Fibroblast of lung (primary cell): ENCODE measurements around the gene VTA1.

ENCODE experiments used
- CTCF ChIP-seq, 2 donors: IDR thresholded peaks in 1 of 2; conservative IDR thresholded peaks in 1 of 2; 1 replicate in 1 of 2; 2 replicates in 1 of 2; pipeline ENCODE4 v1.5.1; 2011 to 2012; ENCODE audit warnings: low read length in 2 of 2, control low read depth in 1 of 2, inconsistent platforms in 1 of 2, low read depth in 1 of 2, mild to moderate bottlenecking in 1 of 2
- EZH2 ChIP-seq: IDR thresholded peaks from 2 replicates; pipeline ENCODE4 v1.5.1; 2012; ENCODE audit warnings: low read length, control low read depth, mild to moderate bottlenecking; ENCODE audit errors: missing control alignments

DNA sequence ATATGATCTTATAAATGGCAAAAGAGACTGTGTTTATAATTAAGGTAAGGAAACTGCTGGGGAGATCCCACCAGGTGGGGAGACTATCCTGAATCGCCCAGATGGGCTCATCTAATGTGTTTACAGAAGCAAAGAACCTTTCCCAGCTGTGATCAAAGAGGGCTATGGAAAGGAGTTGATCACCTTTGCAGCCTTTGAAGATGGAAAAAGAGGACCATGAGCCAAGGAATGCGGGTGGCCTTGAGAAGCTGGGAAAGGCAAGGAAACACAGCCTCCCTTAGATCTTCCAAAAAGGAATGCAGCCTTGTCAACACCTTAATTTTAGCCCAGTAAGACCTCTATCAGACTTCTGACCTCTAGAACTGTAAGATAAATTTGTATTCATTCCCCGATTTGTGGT, 88.2 kb downstream of the VTA1 start:
- no peak for TF ChIP-seq CTCF (conservative IDR thresholded peaks at IDR 0.05 in 1 of 2, IDR thresholded peaks at IDR 0.05 in 1 of 2; ENCODE audit: low read depth in 1 of 2, low read length in 2 of 2)
- TF ChIP-seq EZH2: no peak
